Natural killer cell (primary cell): ENCODE measurements around the gene IL36B. TPM values are rescaled to one million over a fixed set of nuclear protein-coding genes. Genes with fewer than 3 reads are reported as not detected.
A peak's percentile ranks its signal among the peaks of the same experiment; 100 is the strongest.

ENCODE experiments used
- ATAC-seq, 3 donors: fragments of 150-1000 bp in 2 of 3; fragments of 200-7000 bp in 1 of 3; cut with Tn5 transposase; 1 replicate in 1 of 3; 2 replicates in 2 of 3; pipeline ENCODE4 v1.10.0; 2021; ENCODE audit warnings: mild to moderate bottlenecking in 2 of 3, moderate library complexity in 2 of 3
- DNase-seq, 2 donors: peaks; one replicate each; pipeline versions ENCODE4 v3.0.0 to v3.0.0-alpha.2; 2013 to 2021; ENCODE audit warnings: mixed read lengths in 1 of 2
- H3K27ac ChIP-seq: one replicate; pipeline ENCODE4 v1.5.1; 2013; ENCODE audit warnings: mild to moderate bottlenecking, low read length
- H3K27me3 ChIP-seq: one replicate; pipeline ENCODE4 v1.6.1; 2013; ENCODE audit warnings: low read length; ENCODE audit not compliant: control insufficient read depth, insufficient read depth
- H3K36me3 ChIP-seq: one replicate; pipeline ENCODE4 v1.6.1; 2013; ENCODE audit warnings: low read length; ENCODE audit not compliant: control insufficient read depth, insufficient read depth
- H3K4me1 ChIP-seq: one replicate; pipeline ENCODE4 v1.6.1; 2013; ENCODE audit warnings: low read length; ENCODE audit not compliant: control insufficient read depth, insufficient read depth
- H3K4me3 ChIP-seq: one replicate; pipeline ENCODE4 v1.5.1; 2013; ENCODE audit warnings: low read length
- H3K9me3 ChIP-seq: one replicate; pipeline ENCODE4 v1.6.1; 2013; ENCODE audit warnings: low read length; ENCODE audit not compliant: control insufficient read depth, insufficient read depth
- H3K27ac Mint-ChIP-seq, 2 donors: one replicate each; pipeline ENCODE4 v1.8.0; 2022; ENCODE audit warnings: mild to moderate bottlenecking in 2 of 2, mixed read lengths in 2 of 2, moderate library complexity in 1 of 2
- H3K27me3 Mint-ChIP-seq, 2 donors: one replicate each; pipeline ENCODE4 v1.8.0; 2022; ENCODE audit warnings: low read depth in 2 of 2, mixed read lengths in 2 of 2
- H3K36me3 Mint-ChIP-seq: one replicate; pipeline ENCODE4 v1.8.0; 2022; ENCODE audit warnings: mixed read lengths
- H3K4me1 Mint-ChIP-seq, 2 donors: one replicate each; pipeline ENCODE4 v1.8.0; 2022; ENCODE audit warnings: mixed read lengths in 2 of 2
- H3K4me3 Mint-ChIP-seq: one replicate; pipeline ENCODE4 v1.8.0; 2022; ENCODE audit warnings: mild to moderate bottlenecking, moderate library complexity, mixed read lengths
- H3K9me3 Mint-ChIP-seq, 2 donors: one replicate each; pipeline ENCODE4 v1.8.0; 2022; ENCODE audit warnings: mixed read lengths in 2 of 2
- CTCF ChIP-seq: fragments of 200-600 bp; IDR thresholded peaks from one replicate; pipeline ENCODE4 v1.8.0; 2022; ENCODE audit warnings: antibody characterized with exemption
- WGBS: methylation state at CpG from one replicate; pipeline ENCODE4 v1.1.7; 2013; ENCODE audit warnings: missing lambda C conversion rate; ENCODE audit not compliant: insufficient coverage; 5-methylcytosine and 5-hydroxymethylcytosine counted together
- intact Hi-C: fragments of 100-400 bp; cut with micrococcal nuclease; formaldehyde crosslinking; loops from one replicate; pipeline ENCODE4 v1.14.2; 2022
- total RNA-seq, 4 donors: library from RNA; stranded (reverse); fragments of 120-200 nt in 1 of 4; gene quantifications; one replicate each; pipeline versions ENCODE4 v1.2.3 to v1.2.4, GENCODE V29; 2013 to 2022

The IL36B gene
- total RNA-seq, 3 donors from 2014 or later (not counting 1 experiment from before 2014, with no cell fraction given), result not detected

GRCh38 chr2:113080134-113080533 is 27.5 kb upstream of the IL36B start:
- no peaks in the 10 kb centered on the region for H3K9me3 ChIP-seq
- no peak overlapping the region for H3K27ac Mint-ChIP-seq
- peak; percentile 71 for TF ChIP-seq CTCF
- H3K27me3 ChIP-seq, result no peaks in the 10 kb centered on the region
- no peaks in the 10 kb centered on the region for H3K36me3 ChIP-seq
- peaks cover 2% of the 10 kb centered on the region for H3K4me1 ChIP-seq
- H3K36me3 Mint-ChIP-seq, result no peaks in the 10 kb centered on the region
- peak; percentile 63 to 76 (median 69) for ATAC-seq
- 32% methylated on average over 8 of the region's 9 CpGs for WGBS
- H3K4me1 Mint-ChIP-seq, result peaks cover 1 to 2% of the 10 kb centered on the region in 2 donors
- H3K4me3 ChIP-seq, result no peak overlapping the region
- intact Hi-C loops, result no loop called here
- H3K9me3 Mint-ChIP-seq, result no peaks in the 10 kb centered on the region
- peaks cover 0 to 6% of the 10 kb centered on the region in 2 donors for H3K27me3 Mint-ChIP-seq
- DNase-seq, result peak in 1 of 2 donors; percentile 63
- H3K4me3 Mint-ChIP-seq, result no peak overlapping the region
- H3K27ac ChIP-seq, result no peak overlapping the region

DNA sequence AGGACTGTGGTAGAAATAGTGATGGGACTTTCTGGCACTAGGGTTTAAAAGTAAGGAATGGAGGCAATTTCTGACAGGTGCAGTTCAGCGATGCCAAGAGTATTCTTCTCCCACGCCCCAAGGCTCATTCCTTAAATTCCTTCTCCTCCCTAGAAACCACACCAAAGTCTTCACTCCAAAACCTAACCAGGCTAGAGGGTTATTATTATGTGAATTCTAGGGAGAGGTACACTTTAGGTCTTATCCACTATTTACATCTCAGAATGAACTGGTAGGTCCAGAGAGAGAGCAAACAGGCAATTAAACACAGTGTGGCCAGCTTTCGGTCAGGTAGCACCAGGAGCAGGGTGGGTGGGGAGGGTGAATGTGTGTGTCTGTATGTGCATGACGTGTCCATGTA is 26.5 kb upstream of the IL36B start:
- WGBS, result 80% methylated on average over 2 of the region's 4 CpGs
- H3K27me3 ChIP-seq, result no peaks in the 10 kb centered on the region
- Mint-ChIP-seq H3K4me3 (no peak overlapping the region), H3K4me1 (peaks cover 6 to 7% of the 10 kb centered on the region in 2 donors), H3K27me3 (peaks cover 0 to 4% of the 10 kb centered on the region in 2 donors), H3K27ac (no peak overlapping the region), H3K9me3 (no peaks in the 10 kb centered on the region), H3K36me3 (no peaks in the 10 kb centered on the region)
- H3K27ac ChIP-seq, result no peak overlapping the region
- ATAC-seq (no peak), DNase-seq (no peak)
- H3K36me3 ChIP-seq, result no peaks in the 10 kb centered on the region
- intact Hi-C loops, result no loop called here
- TF ChIP-seq CTCF, result no peak
- H3K4me3 ChIP-seq, result no peak overlapping the region
- peaks cover 11% of the 10 kb centered on the region for H3K4me1 ChIP-seq
- H3K9me3 ChIP-seq, result no peaks in the 10 kb centered on the region

DNA sequence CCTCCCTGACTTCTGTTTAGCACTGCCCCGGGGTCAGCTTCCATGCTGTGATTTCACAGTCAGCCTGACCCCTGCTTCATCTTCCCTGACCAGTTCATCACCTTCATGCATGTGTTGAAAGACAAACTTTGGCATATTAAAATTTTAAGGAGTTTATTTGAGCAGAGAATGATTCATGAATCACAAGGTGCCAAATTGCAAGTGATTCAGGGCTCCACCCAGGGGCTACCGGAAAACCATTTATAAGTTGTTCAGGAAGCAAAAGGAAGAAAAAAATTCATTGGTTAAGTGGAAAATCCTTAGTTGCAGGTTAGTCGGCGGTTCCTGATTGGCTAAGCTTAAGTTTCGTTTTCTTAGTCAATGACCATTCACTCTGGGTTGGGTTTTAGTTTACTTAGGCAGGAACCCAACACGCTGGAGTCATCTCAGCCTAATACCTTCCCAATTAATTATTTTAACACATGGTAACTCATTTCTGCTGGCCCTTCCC is 25.7 kb upstream of the IL36B start:
- no peak for DNase-seq
- no peak for TF ChIP-seq CTCF
- WGBS, result 87% methylated on average over 6 of the region's 6 CpGs
- ATAC-seq, result no peak
- Histone ChIP-seq H3K27ac (no peak overlapping the region), H3K4me3 (no peak overlapping the region), H3K4me1 (peaks cover 11% of the 10 kb centered on the region), H3K27me3 (no peaks in the 10 kb centered on the region), H3K9me3 (no peaks in the 10 kb centered on the region), H3K36me3 (no peaks in the 10 kb centered on the region)
- Mint-ChIP-seq H3K36me3 (no peaks in the 10 kb centered on the region), H3K9me3 (no peaks in the 10 kb centered on the region), H3K27me3 (peaks cover 0 to 4% of the 10 kb centered on the region in 2 donors), H3K4me3 (no peak overlapping the region), H3K4me1 (peaks cover 6 to 7% of the 10 kb centered on the region in 2 donors), H3K27ac (no peak overlapping the region)
- intact Hi-C loops, result no loop called here

GRCh38 chr2:113077921-113078320 is 25.3 kb upstream of the IL36B start:
- Histone ChIP-seq H3K4me1 (peaks cover 11% of the 10 kb centered on the region), H3K9me3 (no peaks in the 10 kb centered on the region), H3K27ac (no peak overlapping the region), H3K4me3 (no peak overlapping the region), H3K36me3 (no peaks in the 10 kb centered on the region), H3K27me3 (no peaks in the 10 kb centered on the region)
- Mint-ChIP-seq H3K27ac (no peak overlapping the region), H3K4me1 (peaks cover 6 to 7% of the 10 kb centered on the region in 2 donors), H3K9me3 (no peaks in the 10 kb centered on the region), H3K27me3 (peaks cover 0 to 4% of the 10 kb centered on the region in 2 donors), H3K36me3 (no peaks in the 10 kb centered on the region), H3K4me3 (no peak overlapping the region)
- intact Hi-C loops, result no loop called here
- ATAC-seq, result no peak
- WGBS, result 65% methylated on average over 1 of the region's 1 CpG
- no peak for TF ChIP-seq CTCF
- no peak for DNase-seq
